ENCODE data around the gene AKAP6.

GRCh38 chr14:32846821-32847365, 517.8 kb downstream of the AKAP6 start:
- TF ChIP-seq CTCF (IDR thresholded peaks at IDR 0.05) = no peak
- no peak for TF ChIP-seq POLR2A (IDR thresholded peaks at IDR 0.05)
